GM19328 (cell line): ENCODE measurements around the gene SSR2.

ENCODE experiments used
- ATAC-seq: cut with Tn5 transposase; IDR thresholded peaks from one replicate; pipeline ENCODE4 v1.9.1; 2021; ENCODE audit warnings: mild to moderate bottlenecking, moderate library complexity; ENCODE audit not compliant: unreplicated experiment

The SSR2 gene

GRCh38 chr1:156020293-156021092 lies at the start of gene SSR2:
TSS of gene SSR2 (minus strand) at chr1:156020951. CDS start at chr1:156020167, 784 bp downstream.
- peak; percentile 85 for ATAC-seq

- no peak for ATAC-seq
Observed at GRCh38 chr1:156070548-156070947, 49.8 kb upstream of the SSR2 start.

- no peak for ATAC-seq
Observed at GRCh38 chr1:156069490-156070455, 49.0 kb upstream of the SSR2 start.

GRCh38 chr1:156067262-156067661 lies 46.5 kb upstream of the SSR2 start:
- ATAC-seq, result no peak

- ATAC-seq, result no peak
Observed at GRCh38 chr1:156065871-156066270, 45.1 kb upstream of the SSR2 start.

- ATAC-seq, result no peak
Observed at GRCh38 chr1:156065212-156065611, 44.5 kb upstream of the SSR2 start.

- no peak for ATAC-seq
Observed at GRCh38 chr1:156064615-156065014, 43.9 kb upstream of the SSR2 start.

- ATAC-seq, result no peak
Observed at GRCh38 chr1:156063997-156064285, 43.2 kb upstream of the SSR2 start.

GRCh38 chr1:156062189-156062588 lies 41.4 kb upstream of the SSR2 start:
- no peak for ATAC-seq

- no peak for ATAC-seq
Observed at GRCh38 chr1:156060937-156061636, 40.3 kb upstream of the SSR2 start, which contains the start of gene RAB25. TSS of gene RAB25 (plus strand) at chr1:156061160. CDS start at chr1:156061401, 241 bp downstream.

- ATAC-seq, result no peak
Observed at GRCh38 chr1:156056326-156056849, 35.6 kb upstream of the SSR2 start.

GRCh38 chr1:156055281-156056048 lies 34.7 kb upstream of the SSR2 start:
- no peak for ATAC-seq

- peak; percentile 56 for ATAC-seq
Observed at GRCh38 chr1:156054500-156055280, 33.9 kb upstream of the SSR2 start, which contains the start of gene LAMTOR2. TSS of gene LAMTOR2 (plus strand) at chr1:156054782. CDS start at chr1:156054890, 108 bp downstream.

GRCh38 chr1:156053768-156054499 lies 33.2 kb upstream of the SSR2 start, which contains the start of gene UBQLN4:
TSS of gene UBQLN4 (minus strand) at chr1:156053798. CDS start at chr1:156053701, 97 bp downstream.
- no peak for ATAC-seq

- no peak for ATAC-seq
Observed at GRCh38 chr1:156052862-156053767, 32.4 kb upstream of the SSR2 start.

GRCh38 chr1:156051011-156051725 lies 30.4 kb upstream of the SSR2 start:
- no peak for ATAC-seq

- ATAC-seq, result no peak
Observed at GRCh38 chr1:156050376-156050775, 29.6 kb upstream of the SSR2 start.
